ENCODE data around the gene HSP90AB1. TPM values are rescaled to one million over a fixed set of nuclear protein-coding genes. Genes with fewer than 3 reads are reported as not detected.

HSP90AB1 gene
- total and polyA plus RNA-seq, 2 donors: 220 to 600 TPM

Small RNA genes within 50 kb of the gene (small RNA-seq; reads per million reads assigned to genes)
- not detected for gene RN7SL811P

Other genes starting within 250 kb of the HSP90AB1 start
- 27.4 TPM for gene MRPL14, start 119.6 kb upstream of the HSP90AB1 start, total RNA-seq
- 42.0 TPM for gene MRPL14, start 119.6 kb upstream of the HSP90AB1 start, polyA plus RNA-seq
- gene TMEM63B, start 119.5 kb upstream of the HSP90AB1 start, total RNA-seq: 12.4 TPM
- 20.0 TPM for gene TMEM63B, start 119.5 kb upstream of the HSP90AB1 start, polyA plus RNA-seq
- 0.53 TPM for gene CAPN11, start 88.3 kb upstream of the HSP90AB1 start, total RNA-seq
- 1.1 TPM for gene CAPN11, start 88.3 kb upstream of the HSP90AB1 start, polyA plus RNA-seq
- gene MYMX, start 30.2 kb upstream of the HSP90AB1 start, total RNA-seq: not detected
- 0.28 TPM for gene MYMX, start 30.2 kb upstream of the HSP90AB1 start, polyA plus RNA-seq
- 16.3 TPM for gene SLC29A1, start 23.5 kb upstream of the HSP90AB1 start, total RNA-seq
- gene SLC29A1, start 23.5 kb upstream of the HSP90AB1 start, polyA plus RNA-seq: 80.1 TPM
- 29.4 TPM for gene SLC35B2, start 10.4 kb downstream of the HSP90AB1 start, total RNA-seq
- gene SLC35B2, start 10.4 kb downstream of the HSP90AB1 start, polyA plus RNA-seq: 51.3 TPM
- 2.6 TPM for gene NFKBIE, start 18.4 kb downstream of the HSP90AB1 start, total RNA-seq
- 5.5 TPM for gene NFKBIE, start 18.4 kb downstream of the HSP90AB1 start, polyA plus RNA-seq
- 0.48 TPM for gene TMEM151B, start 23.3 kb downstream of the HSP90AB1 start, total RNA-seq
- gene TMEM151B, start 23.3 kb downstream of the HSP90AB1 start, polyA plus RNA-seq: 0.54 TPM
- 13.6 TPM for gene AARS2, start 66.2 kb downstream of the HSP90AB1 start, total RNA-seq
- 7.5 TPM for gene AARS2, start 66.2 kb downstream of the HSP90AB1 start, polyA plus RNA-seq
- gene SPATS1, start 95.5 kb downstream of the HSP90AB1 start, total RNA-seq: not detected
- not detected for gene SPATS1, start 95.5 kb downstream of the HSP90AB1 start, polyA plus RNA-seq
- gene CDC5L, start 140.6 kb downstream of the HSP90AB1 start, total RNA-seq: 38.4 TPM
- 14.7 TPM for gene CDC5L, start 140.6 kb downstream of the HSP90AB1 start, polyA plus RNA-seq